ENCODE measurements around the gene EIF4H. TPM values are rescaled to one million over a fixed set of nuclear protein-coding genes. Genes with fewer than 3 reads are reported as not detected.
"Not testable (repeated sequence)": the region's sequence is repeated elsewhere in the genome, so short reads cannot be mapped to it uniquely, and the experiment has no call there.

The EIF4H gene
- total RNA-seq, 8 experiments from 2014 or later: 203 to 351 (median 241) TPM

DNA sequence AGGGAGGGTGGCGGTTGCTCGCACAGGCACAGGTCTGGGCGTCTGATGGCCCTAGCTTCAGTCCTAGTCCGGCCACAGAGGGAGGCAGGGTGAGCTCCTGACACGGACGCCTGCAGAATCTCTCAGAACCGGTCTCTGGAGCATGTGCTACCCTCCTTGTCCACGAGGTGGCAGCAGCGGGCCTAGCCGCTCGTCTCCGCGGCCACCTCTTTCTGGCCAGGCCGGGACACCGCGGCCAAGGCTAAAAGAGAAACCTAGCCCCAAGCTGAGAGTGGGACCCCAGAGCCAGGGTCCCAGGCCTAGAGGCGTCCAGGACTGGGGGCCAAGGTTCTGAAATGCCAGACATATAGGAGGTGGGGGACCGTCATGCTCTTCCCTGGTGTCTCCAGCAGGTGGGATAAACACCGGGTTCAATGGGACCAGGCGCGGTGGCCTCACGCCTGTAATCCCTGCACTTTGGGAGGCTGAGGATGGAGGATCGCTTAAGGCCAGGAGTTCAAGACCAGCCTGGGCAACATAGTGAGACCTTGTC is 32.5 kb downstream of the EIF4H start:
- in situ Hi-C loops (cut with MboI; ENCODE audit: low pct_unique_long_range_greater_than_20kb in 2 of 9, low sequenced_read_pairs in 9 of 9, unreplicated experiment in 9 of 9): loop anchor here in 4 of 9 experiments (25.0 kb wide), 2 partner anchors 181 to 344 kb away; partner anchors contain the start of gene TMEM270 (in 1 of the 4)
- 0 to 20% (median 3%) methylated on average over 2 to 7 of the region's 23 CpGs; no CpG with 5 or more reads in 4 of the 10 experiments for WGBS, 10 experiments
- peak; percentile 83 to 95 (median 85) for ATAC-seq (replicated peaks in 6 of 8)

DNA sequence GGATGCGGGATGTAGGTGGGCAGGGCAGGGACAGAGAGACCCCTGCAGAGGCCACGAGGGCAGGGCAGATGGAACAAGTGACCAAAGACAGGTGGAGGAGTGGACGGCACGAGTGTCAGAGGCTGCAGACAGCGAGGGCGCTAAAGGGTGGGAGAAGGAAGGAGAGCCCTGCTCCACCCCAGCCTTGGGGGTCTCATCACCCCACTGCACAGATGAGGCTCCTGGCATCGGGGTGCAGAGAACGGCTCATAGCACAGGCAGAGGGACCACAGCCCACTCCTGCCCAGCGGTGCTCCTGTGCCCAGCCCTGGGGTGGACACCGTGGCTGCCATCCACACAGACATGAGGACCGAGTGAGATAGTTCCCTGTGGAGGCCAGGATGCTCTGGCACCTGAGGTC is 33.4 kb downstream of the EIF4H start:
- no peak for ATAC-seq (replicated peaks in 6 of 8)
- H3K4me3 ChIP-seq: no peak overlapping the region
- in situ Hi-C loops (cut with MboI; ENCODE audit: low pct_unique_long_range_greater_than_20kb in 2 of 9, low sequenced_read_pairs in 9 of 9, unreplicated experiment in 9 of 9): loop anchor here in 4 of 9 experiments (25.0 kb wide), 2 partner anchors 180 to 345 kb away; partner anchors contain the start of gene TMEM270 (in 1 of the 4)
- H3K4me1 ChIP-seq (replicated peaks in 1 of 2): no peaks in the 10 kb centered on the region
- WGBS, 10 experiments: 44 to 90% (median 67%) methylated on average over 2 to 9 of the region's 11 CpGs; no CpG with 5 or more reads in 3 of the 10 experiments
- no peak overlapping the region for H3K27ac ChIP-seq

More for the DNA sequence above, 32.5 kb downstream of the EIF4H start:
- H3K4me1 ChIP-seq (replicated peaks in 1 of 2): no peaks in the 10 kb centered on the region
- no peak overlapping the region for H3K27ac ChIP-seq
- H3K4me3 ChIP-seq: no peak overlapping the region

DNA sequence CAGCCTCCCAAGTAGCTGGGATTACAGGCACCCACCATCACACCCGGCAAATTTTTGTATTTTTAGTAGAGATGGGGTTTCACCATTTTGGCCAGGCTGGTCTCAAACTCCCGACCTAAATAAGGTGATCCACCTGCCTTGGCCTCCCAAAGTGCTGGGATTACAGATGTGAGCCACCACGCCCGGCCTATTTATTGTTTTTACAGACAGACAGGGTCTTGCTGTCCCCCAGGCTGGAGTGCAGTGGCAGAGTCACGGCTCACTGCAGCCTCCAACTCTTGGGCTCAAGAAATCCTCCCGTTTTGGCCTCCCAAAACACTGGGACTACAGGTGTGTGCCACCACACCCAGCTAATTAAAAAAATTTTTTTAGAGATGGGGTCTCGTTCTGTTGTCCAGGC is 34.1 kb downstream of the EIF4H start:
- WGBS, 10 experiments: 40 to 100% (median 83%) methylated on average over 1 to 3 of the region's 7 CpGs; no CpG with 5 or more reads in 2 of the 10 experiments
- in situ Hi-C loops (cut with MboI; ENCODE audit: low pct_unique_long_range_greater_than_20kb in 2 of 9, low sequenced_read_pairs in 9 of 9, unreplicated experiment in 9 of 9): loop anchor here in 4 of 9 experiments (25.0 kb wide), 2 partner anchors 179 to 346 kb away; partner anchors contain the start of gene TMEM270 (in 1 of the 4)
- not testable (repeated sequence) for ATAC-seq (replicated peaks in 6 of 8); H3K27ac ChIP-seq; H3K4me1 ChIP-seq (replicated peaks in 1 of 2); H3K4me3 ChIP-seq

DNA sequence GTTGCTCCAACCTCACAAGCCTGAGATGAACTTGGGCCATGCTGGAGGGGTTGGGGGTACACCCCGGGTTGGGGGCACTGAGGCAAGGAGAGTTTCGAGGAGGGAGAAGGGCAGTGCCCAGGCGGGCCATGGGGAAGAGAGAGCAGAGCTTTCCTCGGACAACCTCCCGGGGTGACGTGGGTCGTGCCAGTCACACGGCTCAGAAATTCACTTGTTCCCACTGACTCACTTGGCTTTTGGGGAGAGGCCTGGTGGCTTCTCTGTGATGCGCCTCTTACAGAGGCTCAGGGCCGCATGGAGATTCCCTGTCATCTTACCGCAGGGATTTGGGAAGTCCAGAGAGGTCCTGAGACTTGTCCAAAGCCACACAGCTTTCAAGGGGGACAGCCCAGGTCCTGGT is 38.5 kb downstream of the EIF4H start:
- Histone ChIP-seq H3K27ac (no peak overlapping the region), H3K4me1 (replicated peaks in 1 of 2) (no peaks in the 10 kb centered on the region), H3K4me3 (no peak overlapping the region)
- no peak for ATAC-seq (replicated peaks in 6 of 8)
- in situ Hi-C loops (cut with MboI; ENCODE audit: low pct_unique_long_range_greater_than_20kb in 2 of 9, low sequenced_read_pairs in 9 of 9, unreplicated experiment in 9 of 9): loop anchor here in 4 of 9 experiments (25.0 kb wide), 2 partner anchors 175 to 350 kb away; partner anchors contain the start of gene TMEM270 (in 1 of the 4)
- 88 to 100% methylated on average over 1 to 5 of the region's 11 CpGs; no CpG with 5 or more reads in 8 of the 10 experiments for WGBS, 10 experiments

DNA sequence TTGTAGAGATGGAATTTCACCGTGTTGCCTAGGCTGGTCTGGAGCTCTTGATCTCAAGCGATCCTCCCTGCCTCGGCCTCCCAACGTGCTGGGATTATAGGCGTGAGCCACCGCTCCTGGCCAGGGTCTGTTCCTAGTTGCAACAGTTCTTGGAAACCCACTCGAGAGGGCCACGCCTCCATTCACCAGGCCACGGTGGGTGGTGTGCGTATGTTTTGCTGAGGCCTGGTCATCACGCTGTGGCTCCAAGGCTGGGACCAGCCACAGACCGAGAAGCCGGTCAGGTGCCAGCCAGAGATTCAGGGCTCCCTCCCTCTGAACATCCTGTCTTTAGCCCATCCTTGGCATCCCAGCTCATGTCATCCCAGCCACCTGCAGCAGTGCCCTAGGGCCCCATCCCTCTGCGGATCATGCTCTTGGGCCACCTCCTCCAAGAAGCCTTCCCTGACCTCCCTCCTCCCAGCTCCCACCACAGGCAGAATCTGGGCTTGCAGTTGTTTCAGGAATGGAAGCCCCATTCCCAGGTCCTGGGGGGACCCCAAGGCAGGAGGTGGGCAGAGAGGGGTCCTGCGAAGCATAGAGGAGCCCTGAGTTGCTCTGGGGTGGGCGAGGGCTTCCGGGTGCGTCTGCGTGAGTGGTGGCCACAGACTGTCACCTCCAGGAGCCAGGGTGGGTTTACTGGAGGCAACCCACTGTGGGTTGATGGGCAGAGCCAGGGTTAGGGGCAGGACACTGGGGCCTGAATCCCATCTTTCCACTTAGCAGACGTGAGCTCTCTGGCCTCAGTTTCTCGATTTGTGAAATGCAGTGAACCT is 40.9 kb downstream of the EIF4H start:
- in situ Hi-C loops (cut with MboI; ENCODE audit: low pct_unique_long_range_greater_than_20kb in 2 of 9, low sequenced_read_pairs in 9 of 9, unreplicated experiment in 9 of 9): loop anchor here in 4 of 9 experiments (25.0 kb wide), 2 partner anchors 172 to 353 kb away; partner anchors contain the start of gene TMEM270 (in 1 of the 4)
- no peak overlapping the region for H3K27ac ChIP-seq
- no peak for ATAC-seq (replicated peaks in 6 of 8)
- WGBS, 10 experiments: 43 to 90% (median 81%) methylated on average over 4 to 8 of the region's 21 CpGs; no CpG with 5 or more reads in 6 of the 10 experiments
- no peaks in the 10 kb centered on the region for H3K4me1 ChIP-seq (replicated peaks in 1 of 2)
- H3K4me3 ChIP-seq: no peak overlapping the region

DNA sequence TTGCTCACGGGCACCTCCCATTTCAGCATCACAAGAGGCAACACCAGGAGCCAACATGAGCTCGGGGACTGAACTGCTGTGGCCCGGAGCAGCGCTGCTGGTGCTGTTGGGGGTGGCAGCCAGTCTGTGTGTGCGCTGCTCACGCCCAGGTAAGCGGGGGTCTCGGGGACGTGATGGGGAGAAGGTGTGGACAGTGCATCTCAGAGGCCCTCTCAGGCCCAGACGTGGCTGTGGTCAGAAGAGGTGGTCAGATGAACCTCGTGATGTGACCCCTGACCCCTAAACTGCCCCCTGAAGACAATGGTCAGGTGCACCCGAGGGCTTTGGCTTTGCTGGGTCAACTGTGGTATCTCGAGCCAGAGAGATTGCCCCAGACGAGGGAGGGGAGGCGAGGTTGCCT is 41.8 kb downstream of the EIF4H start:
- WGBS, 10 experiments: 46 to 71% (median 67%) methylated on average over 2 to 5 of the region's 15 CpGs; no CpG with 5 or more reads in 7 of the 10 experiments
- in situ Hi-C loops (cut with MboI; ENCODE audit: low pct_unique_long_range_greater_than_20kb in 2 of 9, low sequenced_read_pairs in 9 of 9, unreplicated experiment in 9 of 9): loop anchor here in 4 of 9 experiments (25.0 kb wide), 2 partner anchors 171 to 354 kb away; partner anchors contain the start of gene TMEM270 (in 1 of the 4)
- H3K27ac ChIP-seq: no peak overlapping the region

DNA sequence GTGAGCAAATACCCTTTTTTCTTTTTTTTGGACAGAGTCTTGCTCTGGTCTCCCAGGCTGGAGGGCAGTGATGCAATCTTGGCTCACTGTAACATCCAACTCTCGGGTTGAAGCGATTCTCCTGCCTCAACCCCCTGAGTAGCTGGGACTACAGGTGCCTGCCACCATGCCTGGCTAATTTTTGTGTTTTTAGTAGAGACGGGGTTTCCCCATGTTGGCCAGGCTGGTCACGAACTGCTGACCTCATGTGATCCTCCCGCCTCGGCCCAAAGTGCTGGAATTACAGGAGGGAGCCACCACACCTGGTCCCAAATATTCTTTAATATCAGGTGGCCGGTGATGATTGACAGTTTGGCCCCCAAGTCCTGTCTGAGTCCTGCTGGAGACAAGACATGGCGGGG is 42.2 kb downstream of the EIF4H start:
- in situ Hi-C loops (cut with MboI; ENCODE audit: low pct_unique_long_range_greater_than_20kb in 2 of 9, low sequenced_read_pairs in 9 of 9, unreplicated experiment in 9 of 9): loop anchor here in 4 of 9 experiments (25.0 kb wide), 2 partner anchors 171 to 354 kb away; partner anchors contain the start of gene TMEM270 (in 1 of the 4)
- Histone ChIP-seq H3K27ac (no peak overlapping the region), H3K4me3 (no peak overlapping the region), H3K4me1 (replicated peaks in 1 of 2) (no peaks in the 10 kb centered on the region)
- no peak for ATAC-seq (replicated peaks in 6 of 8)
- 0 to 100% (median 76%) methylated on average over 1 to 3 of the region's 8 CpGs; no CpG with 5 or more reads in 3 of the 10 experiments for WGBS, 10 experiments

More for the DNA sequence above, 41.8 kb downstream of the EIF4H start:
- Histone ChIP-seq H3K4me1 (replicated peaks in 1 of 2) (no peaks in the 10 kb centered on the region), H3K4me3 (no peak overlapping the region)
- no peak for ATAC-seq (replicated peaks in 6 of 8)

DNA sequence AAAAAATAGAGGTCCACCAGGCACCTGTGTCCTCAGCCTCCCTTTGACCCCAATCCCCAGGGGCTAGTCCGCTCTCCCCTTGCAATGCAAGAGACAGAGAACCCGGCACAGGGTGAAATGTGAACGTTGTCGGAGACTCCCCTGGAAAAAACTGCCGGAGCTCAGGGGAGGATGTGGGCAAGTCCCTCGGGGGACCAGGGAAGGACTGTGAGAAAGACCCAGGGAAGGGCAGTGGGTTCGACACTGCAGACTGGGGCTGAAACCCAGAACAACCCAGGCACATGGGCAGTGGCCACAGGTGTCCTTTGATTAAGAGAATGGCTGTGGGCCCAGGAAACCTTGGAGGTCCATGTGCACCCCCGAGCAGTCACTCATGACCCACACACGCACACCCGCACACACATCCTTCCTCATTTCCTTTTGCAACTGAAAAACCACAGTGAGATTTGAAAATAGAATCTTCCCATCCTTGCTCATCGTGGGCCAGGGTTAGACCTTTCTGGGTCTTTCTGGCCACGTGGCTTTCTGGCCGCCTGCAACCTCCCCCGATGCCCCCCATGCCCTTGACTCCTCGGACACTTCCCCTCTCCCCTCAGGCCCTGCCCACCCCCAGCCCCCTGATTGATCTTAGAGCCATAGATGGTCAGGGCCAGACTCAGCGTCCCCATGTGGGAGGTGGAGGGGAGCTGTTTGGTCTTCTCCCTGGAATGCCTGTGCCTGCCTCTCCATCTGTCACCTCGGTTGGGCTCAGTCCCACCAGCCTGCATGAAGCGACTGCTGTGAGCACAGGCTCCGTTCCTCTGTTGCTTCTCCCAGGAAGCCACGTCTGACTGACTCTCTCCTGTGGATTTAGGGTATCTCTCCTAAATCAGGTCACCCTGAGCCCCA is 43.5 kb downstream of the EIF4H start:
- Histone ChIP-seq H3K4me3 (no peak overlapping the region), H3K4me1 (replicated peaks in 1 of 2) (no peaks in the 10 kb centered on the region), H3K27ac (no peak overlapping the region)
- in situ Hi-C loops (cut with MboI; ENCODE audit: low pct_unique_long_range_greater_than_20kb in 2 of 9, low sequenced_read_pairs in 9 of 9, unreplicated experiment in 9 of 9): loop anchor here in 4 of 9 experiments (25.0 kb wide), 2 partner anchors 170 to 355 kb away; partner anchors contain the start of gene TMEM270 (in 1 of the 4)
- whole genome bisulfite sequencing, 10 experiments: 20 to 100% (median 83%) methylated on average over 1 to 6 of the region's 20 CpGs; no CpG with 5 or more reads in 4 of the 10 experiments
- no peak for ATAC-seq (replicated peaks in 6 of 8)

DNA sequence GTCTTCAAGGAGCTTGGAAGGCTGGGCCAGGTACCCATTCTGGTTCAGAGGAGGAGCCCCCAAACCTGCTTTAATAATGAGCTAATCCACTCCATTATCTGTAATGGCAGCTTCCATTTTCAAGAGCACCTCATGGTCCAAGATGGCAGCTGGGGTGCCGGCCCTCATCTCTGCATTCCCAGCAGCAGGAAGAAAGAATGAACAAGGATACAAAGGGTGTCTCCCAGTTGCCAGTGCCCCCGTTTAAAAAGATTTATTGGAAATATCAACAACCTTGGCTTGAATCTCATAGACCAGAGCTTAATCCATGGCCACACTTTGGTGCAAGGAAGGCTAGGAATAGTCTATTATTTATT is 44.2 kb downstream of the EIF4H start:
- H3K4me1 ChIP-seq (replicated peaks in 1 of 2): no peaks in the 10 kb centered on the region
- H3K4me3 ChIP-seq: no peak overlapping the region
- H3K27ac ChIP-seq: no peak overlapping the region
- in situ Hi-C loops (cut with MboI; ENCODE audit: low pct_unique_long_range_greater_than_20kb in 2 of 9, low sequenced_read_pairs in 9 of 9, unreplicated experiment in 9 of 9): loop anchor here in 4 of 9 experiments (25.0 kb wide), 2 partner anchors 169 to 356 kb away; partner anchors contain the start of gene TMEM270 (in 1 of the 4)
- 75 to 100% (median 88%) methylated on average over 1 to 2 of the region's 2 CpGs; no CpG with 5 or more reads in 3 of the 10 experiments for WGBS, 10 experiments
- no peak for ATAC-seq (replicated peaks in 6 of 8)

DNA sequence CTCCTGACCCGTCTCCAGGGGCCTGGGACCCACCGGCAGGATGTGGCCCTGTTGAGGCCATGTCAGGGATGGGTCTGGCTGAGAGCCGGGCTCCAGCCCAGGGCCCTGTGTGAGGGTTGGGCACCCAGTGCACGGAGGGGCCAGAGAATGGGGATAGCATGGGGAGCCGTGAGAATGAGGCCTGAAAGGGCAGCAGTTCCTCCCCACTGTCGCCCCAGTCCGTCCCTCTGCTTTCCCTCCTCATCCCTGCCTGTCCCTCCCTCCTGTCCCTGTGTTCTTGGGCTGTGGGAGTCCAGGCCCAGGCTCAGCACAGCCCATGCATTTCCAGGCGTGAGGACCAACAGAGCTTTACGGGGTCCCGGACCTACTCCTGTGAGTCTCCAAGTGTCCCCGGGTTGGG is 45.3 kb downstream of the EIF4H start:
- no peak overlapping the region for H3K4me3 ChIP-seq
- no peaks in the 10 kb centered on the region for H3K4me1 ChIP-seq (replicated peaks in 1 of 2)
- in situ Hi-C loops (cut with MboI; ENCODE audit: low pct_unique_long_range_greater_than_20kb in 2 of 9, low sequenced_read_pairs in 9 of 9, unreplicated experiment in 9 of 9): loop anchor here in 4 of 9 experiments (25.0 kb wide), 2 partner anchors 168 to 357 kb away; partner anchors contain the start of gene TMEM270 (in 1 of the 4)
- 40 to 100% (median 82%) methylated on average over 1 to 4 of the region's 11 CpGs; no CpG with 5 or more reads in 6 of the 10 experiments for WGBS, 10 experiments
- peak in 2 of 8 experiments; percentile 11 to 24 for ATAC-seq (replicated peaks in 6 of 8)
- no peak overlapping the region for H3K27ac ChIP-seq

DNA sequence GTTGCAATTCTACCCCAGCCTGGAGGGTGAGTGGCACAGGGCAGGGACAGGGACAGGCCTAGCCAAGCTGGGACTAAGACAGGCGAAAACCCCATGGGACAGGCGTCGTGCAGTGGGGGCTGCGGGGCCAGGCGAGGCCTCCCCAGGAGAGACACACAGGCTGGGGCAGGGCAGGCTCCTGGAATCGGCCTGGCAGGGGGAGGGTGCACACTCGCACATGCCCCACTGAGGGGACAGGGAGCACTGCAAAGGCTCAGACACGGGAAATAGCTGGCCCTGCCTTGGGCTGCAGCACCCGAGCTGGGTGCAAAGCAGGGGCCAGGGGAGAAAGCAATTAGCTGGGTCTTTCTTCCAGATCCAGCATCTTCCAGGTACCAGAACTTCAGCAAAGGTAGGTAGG is 46.1 kb downstream of the EIF4H start:
- in situ Hi-C loops (cut with MboI; ENCODE audit: low pct_unique_long_range_greater_than_20kb in 2 of 9, low sequenced_read_pairs in 9 of 9, unreplicated experiment in 9 of 9): loop anchor here in 4 of 9 experiments (25.0 kb wide), 2 partner anchors 167 to 358 kb away; partner anchors contain the start of gene TMEM270 (in 1 of the 4)
- H3K4me3 ChIP-seq: no peak overlapping the region
- ATAC-seq (replicated peaks in 6 of 8): peak in 2 of 8 experiments; percentile 9 to 11
- no peak overlapping the region for H3K27ac ChIP-seq
- H3K4me1 ChIP-seq (replicated peaks in 1 of 2): no peaks in the 10 kb centered on the region
- WGBS, 10 experiments: 20 to 40% methylated on average over 1 to 2 of the region's 9 CpGs; no CpG with 5 or more reads in 8 of the 10 experiments

DNA sequence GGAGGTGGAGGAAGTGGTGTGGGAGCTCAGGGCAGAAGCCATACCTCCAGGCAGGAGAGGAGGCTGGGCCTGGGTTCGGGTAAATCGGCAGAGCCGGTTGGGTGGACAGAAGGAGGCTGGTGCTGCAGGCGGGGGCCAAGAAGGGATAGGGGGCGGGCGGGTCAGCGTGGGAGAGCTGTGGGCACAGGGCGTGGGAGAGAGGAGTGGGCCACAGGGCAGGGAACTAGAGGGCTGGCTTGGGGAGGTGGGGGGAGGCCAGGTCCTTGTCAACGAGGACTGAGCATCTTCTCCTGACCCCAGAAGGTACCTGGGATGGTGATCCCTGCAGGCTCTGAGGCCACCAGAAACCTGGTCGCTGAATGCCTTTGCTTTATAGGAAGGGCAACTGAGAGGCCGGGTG is 47.6 kb downstream of the EIF4H start:
- in situ Hi-C loops (cut with MboI; ENCODE audit: low pct_unique_long_range_greater_than_20kb in 2 of 9, low sequenced_read_pairs in 9 of 9, unreplicated experiment in 9 of 9): loop anchor here in 4 of 9 experiments (25.0 kb wide), 2 partner anchors 166 to 359 kb away; partner anchors contain the start of gene TMEM270 (in 1 of the 4)
- WGBS, 10 experiments: no CpG with 5 or more reads among the region's 11 CpGs
- Histone ChIP-seq H3K4me3 (no peak overlapping the region), H3K4me1 (replicated peaks in 1 of 2) (no peaks in the 10 kb centered on the region), H3K27ac (no peak overlapping the region)
- no peak for ATAC-seq (replicated peaks in 6 of 8)
